ENCODE data around the gene ARL4D.

The ARL4D gene

DNA sequence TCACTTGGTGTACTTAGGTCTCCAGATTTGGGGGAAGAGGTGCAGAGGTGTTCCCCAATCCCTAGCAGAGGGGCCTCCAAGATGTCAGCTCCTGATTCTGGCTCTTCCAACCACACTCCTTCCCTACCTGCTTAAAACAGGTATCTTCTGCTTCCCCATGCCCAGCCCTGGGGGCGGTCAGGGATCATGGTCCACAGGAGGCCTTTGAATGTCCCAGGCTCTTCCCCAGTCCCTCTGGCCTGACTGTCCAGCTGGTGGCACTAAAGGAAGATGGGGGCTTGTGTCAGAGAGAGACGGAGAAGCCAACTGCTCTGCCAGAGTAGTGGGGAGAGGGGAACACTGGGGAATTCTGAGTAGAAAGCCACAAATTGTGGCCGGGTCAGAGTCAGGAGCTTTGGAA is 3.8 kb downstream of the ARL4D start:
- H3K4me1 ChIP-seq, result peaks cover 0 to 41% (median 29%) of the 10 kb centered on the region in 4 donors
- no peaks in the 10 kb centered on the region for H3K27me3 ChIP-seq
- peak in 1 of 2 donors; percentile 44 for DNase-seq
- H3K36me3 ChIP-seq, result no peaks in the 10 kb centered on the region
- no peaks in the 10 kb centered on the region for H3K9me3 ChIP-seq
- peak overlapping the region; percentile 80 to 88 for H3K27ac ChIP-seq
- no peak overlapping the region for H3K4me3 ChIP-seq
- TF ChIP-seq, protein P1, sequence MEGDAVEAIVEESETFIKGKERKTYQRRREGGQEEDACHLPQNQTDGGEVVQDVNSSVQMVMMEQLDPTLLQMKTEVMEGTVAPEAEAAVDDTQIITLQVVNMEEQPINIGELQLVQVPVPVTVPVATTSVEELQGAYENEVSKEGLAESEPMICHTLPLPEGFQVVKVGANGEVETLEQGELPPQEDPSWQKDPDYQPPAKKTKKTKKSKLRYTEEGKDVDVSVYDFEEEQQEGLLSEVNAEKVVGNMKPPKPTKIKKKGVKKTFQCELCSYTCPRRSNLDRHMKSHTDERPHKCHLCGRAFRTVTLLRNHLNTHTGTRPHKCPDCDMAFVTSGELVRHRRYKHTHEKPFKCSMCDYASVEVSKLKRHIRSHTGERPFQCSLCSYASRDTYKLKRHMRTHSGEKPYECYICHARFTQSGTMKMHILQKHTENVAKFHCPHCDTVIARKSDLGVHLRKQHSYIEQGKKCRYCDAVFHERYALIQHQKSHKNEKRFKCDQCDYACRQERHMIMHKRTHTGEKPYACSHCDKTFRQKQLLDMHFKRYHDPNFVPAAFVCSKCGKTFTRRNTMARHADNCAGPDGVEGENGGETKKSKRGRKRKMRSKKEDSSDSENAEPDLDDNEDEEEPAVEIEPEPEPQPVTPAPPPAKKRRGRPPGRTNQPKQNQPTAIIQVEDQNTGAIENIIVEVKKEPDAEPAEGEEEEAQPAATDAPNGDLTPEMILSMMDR (IDR thresholded peaks at IDR 0.05), result no peak
- intact Hi-C loops (cut with DNase I; ENCODE audit: low total_unique reads), result no loop called here

DNA sequence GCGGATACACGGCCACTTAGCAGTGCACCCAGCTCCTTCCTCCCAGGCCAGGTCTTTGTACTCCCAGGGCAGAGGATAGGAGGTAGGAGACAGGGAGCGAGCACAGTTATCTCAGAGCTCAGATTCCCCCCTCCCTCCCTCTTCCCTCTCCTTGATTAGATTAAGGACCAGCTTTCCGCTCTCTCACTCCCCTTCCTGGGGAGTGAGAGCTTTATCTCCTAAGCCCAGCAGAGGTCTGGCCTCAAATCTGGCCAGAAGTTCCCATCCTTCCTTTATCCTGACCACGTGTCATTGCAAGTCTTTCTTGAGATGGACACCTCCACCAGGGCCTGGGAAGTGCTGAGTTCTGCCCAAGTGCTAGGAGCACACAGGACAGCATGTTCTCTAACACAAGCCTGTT is 5.1 kb downstream of the ARL4D start:
- TF ChIP-seq, protein P1 (IDR thresholded peaks at IDR 0.05), result no peak
- no peak for DNase-seq
- H3K9me3 ChIP-seq, result no peaks in the 10 kb centered on the region
- no peak overlapping the region for H3K4me3 ChIP-seq
- H3K36me3 ChIP-seq, result no peaks in the 10 kb centered on the region
- intact Hi-C loops (cut with DNase I; ENCODE audit: low total_unique reads), result no loop called here
- H3K27me3 ChIP-seq, result no peaks in the 10 kb centered on the region
- H3K27ac ChIP-seq, result no peak overlapping the region
- H3K4me1 ChIP-seq, result peaks cover 0 to 35% (median 25%) of the 10 kb centered on the region in 4 donors

DNA sequence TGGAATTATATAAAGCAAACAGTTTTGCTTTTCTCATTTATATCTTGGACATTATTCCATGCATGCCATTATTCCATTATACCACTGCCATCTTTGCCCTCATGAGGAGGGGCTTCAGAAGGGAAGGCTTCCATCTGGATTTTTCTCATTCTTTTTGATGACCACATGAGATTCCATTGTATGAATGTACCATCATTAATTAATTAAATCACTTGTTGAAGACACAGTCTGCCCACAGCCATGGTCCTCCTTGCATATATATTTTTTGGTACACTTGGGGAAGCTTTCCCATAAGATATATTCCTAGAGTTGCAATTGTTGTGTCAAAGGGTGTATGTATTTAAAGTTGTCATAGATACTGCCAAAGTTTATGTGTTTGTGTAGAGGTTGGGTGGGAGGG is 7.1 kb downstream of the ARL4D start:
- Histone ChIP-seq H3K9me3 (no peaks in the 10 kb centered on the region), H3K27me3 (no peaks in the 10 kb centered on the region), H3K4me1 (peaks cover 0 to 19% (median 12%) of the 10 kb centered on the region in 4 donors), H3K4me3 (no peak overlapping the region), H3K36me3 (no peaks in the 10 kb centered on the region), H3K27ac (no peak overlapping the region)
- TF ChIP-seq, protein P1 (IDR thresholded peaks at IDR 0.05), result no peak
- DNase-seq, result no peak
- intact Hi-C loops (cut with DNase I; ENCODE audit: low total_unique reads), result no loop called here

DNA sequence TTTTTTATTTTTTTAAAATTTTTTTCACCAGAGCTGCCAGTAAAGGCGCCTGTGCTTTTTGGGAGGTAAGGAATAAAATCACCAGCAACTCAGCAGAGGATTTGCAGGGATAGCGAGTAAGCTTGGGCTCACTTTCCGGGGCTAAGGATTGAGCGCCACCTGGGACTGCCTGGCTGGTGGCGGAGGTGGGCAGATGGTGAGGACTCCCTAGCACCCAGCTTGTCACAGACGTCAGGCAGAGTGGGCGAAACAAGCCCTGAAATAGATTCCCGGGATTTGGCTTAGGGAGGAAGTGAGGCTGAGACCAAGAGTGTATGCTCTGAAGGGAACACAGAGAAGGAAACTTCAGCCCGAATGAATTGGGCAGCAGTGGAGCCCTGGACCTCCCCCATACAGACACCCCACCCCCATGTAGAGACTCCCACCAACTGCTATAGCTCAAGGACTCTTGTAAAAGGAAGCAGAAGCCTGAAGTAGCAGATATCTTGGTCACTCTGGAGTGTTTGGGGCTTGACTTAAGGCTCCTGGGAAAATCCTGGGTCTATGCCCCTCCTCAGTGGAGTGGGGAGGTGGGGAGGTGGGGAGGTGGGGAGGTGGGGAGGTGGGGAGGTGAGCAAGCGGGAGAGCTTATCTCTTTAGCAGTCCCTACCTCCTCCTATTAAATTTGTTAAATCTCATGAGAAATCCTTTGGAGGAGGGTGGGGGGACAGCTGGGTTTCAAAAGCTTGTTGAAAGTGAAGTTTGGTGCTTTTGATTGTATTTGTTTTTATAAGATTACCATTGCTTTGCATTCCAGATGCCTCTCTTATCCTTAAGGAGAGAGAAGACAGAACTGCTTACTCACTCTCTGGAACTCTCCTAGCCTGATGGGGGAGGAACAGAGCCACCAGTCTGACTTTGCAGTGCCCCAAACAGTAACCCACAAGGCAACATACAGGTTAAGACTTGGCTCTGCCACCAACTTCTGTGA is 8.2 kb downstream of the ARL4D start:
- no peaks in the 10 kb centered on the region for H3K36me3 ChIP-seq
- peaks cover 0 to 11% (median 3%) of the 10 kb centered on the region in 4 donors for H3K4me1 ChIP-seq
- no peak overlapping the region for H3K4me3 ChIP-seq
- intact Hi-C loops (cut with DNase I; ENCODE audit: low total_unique reads), result no loop called here
- peak overlapping the region in 1 of 2 donors; percentile 35 for H3K27ac ChIP-seq
- no peaks in the 10 kb centered on the region for H3K27me3 ChIP-seq
- TF ChIP-seq, protein P1 (IDR thresholded peaks at IDR 0.05), result no peak
- no peaks in the 10 kb centered on the region for H3K9me3 ChIP-seq
- peak in 1 of 2 donors; percentile 54 for DNase-seq

DNA sequence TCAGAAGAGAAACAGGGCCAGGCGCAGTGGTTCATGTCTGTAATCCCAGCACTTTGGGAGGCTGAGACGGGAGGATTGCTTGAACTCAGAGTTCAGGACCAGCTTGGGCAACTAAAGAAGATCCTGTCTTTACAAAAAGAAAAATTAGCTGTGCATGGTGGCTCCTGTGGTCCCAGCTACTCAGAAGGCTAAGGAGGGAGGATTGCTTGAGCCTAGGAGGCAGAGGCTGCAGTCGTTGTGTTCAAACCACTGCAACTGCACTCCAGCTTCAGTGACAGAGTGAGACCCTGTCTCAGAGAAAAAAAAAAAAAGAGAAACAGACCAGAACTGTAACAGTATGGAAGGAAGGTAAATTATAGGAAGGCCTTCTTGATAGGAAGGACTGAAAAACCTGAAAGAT is 10.3 kb downstream of the ARL4D start:
- H3K9me3 ChIP-seq, result no peaks in the 10 kb centered on the region
- H3K27ac ChIP-seq, result no peak overlapping the region
- TF ChIP-seq, protein P1 (IDR thresholded peaks at IDR 0.05), result no peak
- peaks cover 0 to 9% (median 2%) of the 10 kb centered on the region in 4 donors for H3K4me1 ChIP-seq
- intact Hi-C loops (cut with DNase I; ENCODE audit: low total_unique reads), result no loop called here
- DNase-seq, result no peak
- no peaks in the 10 kb centered on the region for H3K27me3 ChIP-seq
- no peak overlapping the region for H3K4me3 ChIP-seq
- H3K36me3 ChIP-seq, result no peaks in the 10 kb centered on the region

Measured in tibial artery (tissue), 4 donors.